OCI-LY3 (cell line): Measurements from ENCODE around the gene CCDC90B.

ENCODE experiments used
- H2AFZ ChIP-seq: fragments of 200-600, 300-600 bp; shearing (Covaris generic); 2 replicates; pipeline ENCODE4 v1.6.0; 2014; ENCODE audit warnings: antibody characterized with exemption, low read depth, low read length
- H3K27ac ChIP-seq: fragments of 200-600, 300-600 bp; sonication (generic); 2 replicates; pipeline ENCODE4 v1.5.1; 2014; ENCODE audit warnings: mild to moderate bottlenecking, low read length, moderate library complexity, mixed read lengths
- H3K27me3 ChIP-seq: fragments of 200-600, 300-600 bp; sonication (generic); 2 replicates; pipeline ENCODE4 v1.6.1; 2014; ENCODE audit warnings: low read depth, low read length, mixed read lengths
- H3K36me3 ChIP-seq: fragments of 200-600, 300-600 bp; sonication (generic); replicated peaks from 2 replicates; pipeline ENCODE3; 2014; ENCODE audit warnings: low read depth, low read length, mixed read lengths
- H3K4me1 ChIP-seq: fragments of 300-600, 200-600 bp; sonication (generic); 2 replicates; pipeline ENCODE4 v1.6.1; 2014; ENCODE audit warnings: low read length, mixed read lengths
- H3K4me2 ChIP-seq: fragments of 200-600, 300-600 bp; sonication (generic); 2 replicates; pipeline ENCODE4 v1.6.1; 2014; ENCODE audit warnings: low read length, mixed read lengths
- H3K4me3 ChIP-seq: fragments of 300-600, 200-600 bp; sonication (generic); 2 replicates; pipeline ENCODE4 v1.5.1; 2014; ENCODE audit warnings: antibody characterized with exemption, mild to moderate bottlenecking, low read length, moderate library complexity
- H3K79me2 ChIP-seq: fragments of 300-600, 200-600 bp; shearing (Covaris generic); 2 replicates; pipeline ENCODE4 v1.6.1; 2014; ENCODE audit warnings: mild to moderate bottlenecking, low read length, mixed read lengths
- H3K9ac ChIP-seq: fragments of 300-600, 200-600 bp; shearing (Covaris generic); 2 replicates; pipeline ENCODE4 v1.6.0; 2014; ENCODE audit warnings: mild to moderate bottlenecking, low read length, moderate library complexity
- H3K9me3 ChIP-seq: fragments of 200-600, 300-600 bp; shearing (Covaris generic); 2 replicates; pipeline ENCODE4 v1.6.1; 2014; ENCODE audit warnings: low read length, mixed read lengths; ENCODE audit not compliant: insufficient read depth
- H4K20me1 ChIP-seq: fragments of 200-600, 300-600 bp; sonication (generic); 2 replicates; pipeline ENCODE4 v1.6.1; 2016; ENCODE audit warnings: low read length, mixed read lengths; ENCODE audit not compliant: insufficient read depth
- CTCF ChIP-seq: fragments of 200-600, 300-600 bp; sonication (generic); IDR thresholded peaks from 2 replicates; pipeline ENCODE4 v1.5.1; 2014; ENCODE audit warnings: antibody characterized with exemption, low read length, low read depth
- EZH2phosphoT487 ChIP-seq: fragments of 200-600 bp; shearing (Covaris generic); IDR thresholded peaks from 2 replicates; pipeline ENCODE4 v1.6.1; 2018; ENCODE audit warnings: antibody characterized with exemption, mixed run types, low read depth

The CCDC90B gene

GRCh38 chr11:83299681-83300080 lies 13.5 kb upstream of the CCDC90B start:
- Histone ChIP-seq H3K9me3 (no peaks in the 10 kb centered on the region), H3K9ac (no peak overlapping the region), H3K4me3 (no peak overlapping the region), H3K27me3 (0 out of 2 replicates have a peak, but pooled peaks cover 3% of the 10 kb centered on the region), H3K4me2 (no peak overlapping the region), H2AFZ (no peak overlapping the region), H3K27ac (no peak overlapping the region), H3K36me3 (no peaks in the 10 kb centered on the region), H3K4me1 (no peaks in the 10 kb centered on the region), H4K20me1 (no peaks in the 10 kb centered on the region), H3K79me2 (no peaks in the 10 kb centered on the region)
- TF ChIP-seq EZH2phosphoT487 (no peak), CTCF (no peak)

- Histone ChIP-seq H4K20me1 (no peaks in the 10 kb centered on the region), H2AFZ (no peak overlapping the region), H3K4me1 (peaks cover 5% of the 10 kb centered on the region; the same call in 1 of the 2 replicates), H3K27ac (no peak overlapping the region), H3K79me2 (no peaks in the 10 kb centered on the region), H3K9me3 (no peaks in the 10 kb centered on the region), H3K27me3 (no peaks in the 10 kb centered on the region), H3K4me2 (no peak overlapping the region), H3K36me3 (no peaks in the 10 kb centered on the region), H3K4me3 (no peak overlapping the region), H3K9ac (no peak overlapping the region)
- TF ChIP-seq CTCF = no peak
- no peak for TF ChIP-seq EZH2phosphoT487
These were observed 8.0 kb upstream of the CCDC90B start for GRCh38 chr11:83294208-83294607.

- TF ChIP-seq CTCF (no peak), EZH2phosphoT487 (no peak)
- Histone ChIP-seq H3K4me3 (no peak overlapping the region), H3K4me2 (no peak overlapping the region), H3K79me2 (no peaks in the 10 kb centered on the region), H3K9me3 (no peaks in the 10 kb centered on the region), H3K9ac (no peak overlapping the region), H3K4me1 (peaks cover 5% of the 10 kb centered on the region; the same call in 1 of the 2 replicates), H4K20me1 (no peaks in the 10 kb centered on the region), H2AFZ (no peak overlapping the region), H3K27ac (no peak overlapping the region), H3K27me3 (no peaks in the 10 kb centered on the region), H3K36me3 (no peaks in the 10 kb centered on the region)
These were observed 7.2 kb upstream of the CCDC90B start for GRCh38 chr11:83293457-83293774.

- H3K27me3 ChIP-seq = no peaks in the 10 kb centered on the region
- no peaks in the 10 kb centered on the region for H3K9me3 ChIP-seq
- H3K27ac ChIP-seq = no peak overlapping the region
- 0 out of 2 replicates have a peak overlapping the region, but pooled peaks have one; percentile 64 for H2AFZ ChIP-seq
- peak overlapping the region; percentile 54 for H3K4me2 ChIP-seq
- H3K79me2 ChIP-seq = no peaks in the 10 kb centered on the region
- no peaks in the 10 kb centered on the region for H4K20me1 ChIP-seq
- peaks cover 5% of the 10 kb centered on the region; the same call in 1 of the 2 replicates for H3K4me1 ChIP-seq
- peak overlapping the region; percentile 22; the same call in 1 of the 2 replicates for H3K4me3 ChIP-seq
- TF ChIP-seq CTCF (peak; percentile 91), EZH2phosphoT487 (no peak)
- no peaks in the 10 kb centered on the region for H3K36me3 ChIP-seq
- no peak overlapping the region for H3K9ac ChIP-seq
These were observed 6.7 kb upstream of the CCDC90B start for GRCh38 chr11:83292709-83293456.
